HG03025 (cell line): ENCODE results near the gene ANKS1B.

Experiments
- ATAC-seq: cut with Tn5 transposase; IDR thresholded peaks from one replicate; pipeline ENCODE4 v1.9.1; 2021; ENCODE audit warnings: mild to moderate bottlenecking, moderate library complexity; ENCODE audit not compliant: unreplicated experiment, low FRiP score

ANKS1B gene

GRCh38 chr12:98918176-98918863 is 1066.4 kb downstream of the ANKS1B start:
- no peak for ATAC-seq

GRCh38 chr12:98916106-98916505 is 1068.6 kb downstream of the ANKS1B start:
- ATAC-seq, result no peak

DNA sequence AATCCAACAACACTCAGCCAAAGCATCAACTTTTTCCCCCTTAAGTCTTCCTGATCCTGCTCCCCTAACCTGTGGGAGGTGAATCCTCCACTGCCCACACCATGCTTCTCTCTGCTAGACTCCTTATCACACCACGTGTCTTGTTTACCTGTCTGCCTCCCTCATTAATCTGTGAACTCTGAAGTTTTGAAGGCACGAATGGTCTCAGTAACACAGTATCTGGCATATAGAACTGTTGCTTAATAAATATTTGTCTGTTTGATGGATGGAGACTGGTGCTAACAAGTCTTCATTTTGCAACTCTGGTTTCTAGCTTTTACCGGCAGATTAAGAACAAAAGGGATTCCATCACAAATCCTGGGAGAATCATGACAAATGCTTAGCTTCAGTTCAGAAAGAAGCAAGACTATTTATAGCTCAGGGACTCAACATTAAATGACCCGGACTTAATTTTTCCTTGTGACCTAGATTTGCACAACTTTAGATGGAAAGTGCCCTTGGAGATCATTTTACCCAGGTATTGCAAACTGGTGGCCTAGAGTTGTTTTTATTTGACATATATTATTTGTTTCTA is 1072.2 kb downstream of the ANKS1B start:
- ATAC-seq, result no peak

GRCh38 chr12:98911396-98911795 is 1073.3 kb downstream of the ANKS1B start:
- ATAC-seq, result no peak

DNA sequence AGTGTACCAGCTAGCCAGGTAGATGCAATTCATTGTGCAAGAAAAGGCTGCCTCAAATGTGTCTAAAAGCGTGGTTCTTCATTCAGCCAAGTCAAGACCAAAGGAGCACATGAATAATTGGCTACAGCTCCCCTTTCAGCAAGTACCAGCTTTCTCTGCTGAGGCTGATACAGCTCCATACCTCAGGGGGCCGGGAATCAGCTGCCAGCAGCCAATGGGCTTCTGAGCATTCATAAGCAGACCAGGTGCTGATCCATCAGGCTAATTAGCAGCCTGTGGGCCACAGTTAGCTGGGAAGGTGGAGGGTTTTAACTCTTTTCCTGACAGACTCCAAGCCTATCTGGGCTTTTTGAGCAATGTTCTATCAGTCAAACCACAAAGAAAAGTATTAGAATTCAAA is 1075.0 kb downstream of the ANKS1B start:
- ATAC-seq, result no peak

- no peak for ATAC-seq
These were observed 1075.9 kb downstream of the ANKS1B start for GRCh38 chr12:98908866-98909265.

GRCh38 chr12:98903875-98904274 is 1080.9 kb downstream of the ANKS1B start:
- ATAC-seq, result no peak

- no peak for ATAC-seq
These were observed 1083.5 kb downstream of the ANKS1B start for GRCh38 chr12:98901189-98901588.

DNA sequence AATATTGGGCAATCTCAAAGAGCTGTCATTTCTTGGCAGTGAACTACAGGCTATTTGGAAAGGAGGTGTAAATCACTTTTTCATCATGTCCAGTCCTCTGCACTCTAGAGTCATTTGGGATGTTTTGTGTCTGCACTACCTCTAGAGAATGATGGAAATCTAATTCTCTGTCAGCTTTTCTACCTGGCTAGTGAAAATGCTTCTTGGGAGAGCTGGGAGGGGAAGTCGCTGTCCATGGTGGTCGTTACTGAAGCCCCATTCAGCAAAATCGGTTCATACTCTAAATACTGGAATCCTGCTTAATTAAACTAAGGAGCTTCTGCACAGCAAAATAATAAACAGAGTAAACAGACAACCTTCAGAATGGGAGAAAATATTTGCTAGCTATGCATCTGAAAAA is 1087.8 kb downstream of the ANKS1B start:
- ATAC-seq, result no peak

DNA sequence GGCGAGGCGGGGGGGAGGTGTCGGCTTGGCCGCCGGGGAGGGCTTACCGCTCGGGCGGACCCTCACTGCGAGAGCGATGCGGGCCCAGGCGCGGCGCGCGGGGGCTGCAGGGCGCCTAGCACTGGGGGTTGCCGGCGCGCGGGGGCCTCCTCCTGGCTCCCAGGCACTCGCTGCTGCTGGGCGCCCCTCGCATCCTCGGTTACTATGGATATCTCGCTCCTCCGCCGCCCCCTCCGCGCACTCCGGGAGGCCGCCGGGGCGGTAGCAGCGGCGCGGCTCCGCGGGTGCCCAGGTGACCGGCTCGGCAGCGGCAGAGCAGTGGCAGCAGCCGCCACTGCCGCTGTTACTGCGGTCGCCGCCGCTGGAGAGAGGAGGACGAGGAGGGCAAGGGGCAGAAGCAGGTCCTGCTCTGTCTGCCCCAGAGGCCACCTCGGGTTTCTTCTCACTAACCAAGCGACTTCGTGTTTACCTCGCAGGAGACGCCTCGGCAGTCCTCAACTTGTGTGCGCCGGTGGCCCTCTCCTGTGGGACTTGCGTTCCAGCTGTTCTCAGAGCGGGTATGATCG is 1089.6 kb downstream of the ANKS1B start:
- ATAC-seq, result no peak

DNA sequence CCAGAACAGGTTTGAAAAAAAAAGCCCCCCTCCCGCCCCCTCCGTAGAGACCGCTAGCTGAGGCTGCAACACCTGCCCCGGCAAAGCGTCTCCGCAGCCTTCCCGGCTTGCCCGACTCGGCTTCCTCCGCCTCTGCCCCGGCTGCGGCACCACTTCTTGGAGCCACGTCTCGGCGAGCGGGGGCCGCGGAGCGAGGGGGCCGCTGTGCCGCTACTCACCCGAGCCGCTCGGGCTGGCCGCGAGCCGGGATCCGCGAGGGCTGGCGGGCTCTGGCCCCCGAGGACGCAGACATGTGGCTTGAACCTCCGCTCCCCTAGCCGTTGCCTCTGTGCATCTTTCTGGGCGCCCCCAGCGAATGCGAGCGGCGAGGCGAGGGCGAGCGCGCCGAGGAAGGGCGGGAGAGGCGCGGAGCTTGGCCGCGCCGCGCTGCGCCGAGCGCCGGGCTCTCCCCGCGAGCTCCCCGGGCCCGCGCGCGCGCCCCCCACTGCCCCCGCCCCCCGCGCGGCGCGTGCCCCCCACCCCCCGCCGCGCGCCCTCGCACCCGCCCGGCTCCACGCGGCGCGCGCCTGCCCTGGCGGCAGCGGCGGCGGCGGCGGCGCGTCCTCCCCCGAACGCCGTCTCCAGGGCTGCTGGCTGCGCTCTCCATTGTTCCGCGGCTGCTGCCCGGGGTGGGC is 1090.2 kb downstream of the ANKS1B start:
- no peak for ATAC-seq

GRCh38 chr12:98893675-98894411 is 1090.9 kb downstream of the ANKS1B start:
- no peak for ATAC-seq

GRCh38 chr12:98893126-98893674 is 1091.5 kb downstream of the ANKS1B start:
- ATAC-seq, result no peak

GRCh38 chr12:98885778-98886177 is 1099.0 kb downstream of the ANKS1B start:
- no peak for ATAC-seq

- ATAC-seq, result no peak
These were observed 1101.5 kb downstream of the ANKS1B start for GRCh38 chr12:98883231-98883630.

DNA sequence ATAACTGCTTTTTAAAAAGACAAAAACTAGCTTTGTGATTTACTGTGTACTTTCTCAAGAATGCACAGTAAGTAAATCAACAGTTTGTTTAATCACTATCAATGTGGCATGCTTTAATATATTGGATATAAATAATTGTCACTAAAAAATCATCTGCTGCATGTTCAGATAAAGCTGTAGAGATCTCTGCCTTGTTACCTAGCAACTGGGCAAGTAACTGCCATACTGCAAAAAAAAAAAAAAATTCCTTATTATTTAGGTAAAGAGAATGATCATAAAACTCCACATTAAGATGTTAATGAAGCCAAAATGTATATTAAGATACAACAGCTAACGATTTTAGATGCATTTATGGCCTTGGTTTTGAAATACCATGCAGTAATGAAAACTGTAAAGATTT is 1102.2 kb downstream of the ANKS1B start:
- no peak for ATAC-seq

- no peak for ATAC-seq
These were observed 1111.0 kb downstream of the ANKS1B start for GRCh38 chr12:98873776-98874175.

DNA sequence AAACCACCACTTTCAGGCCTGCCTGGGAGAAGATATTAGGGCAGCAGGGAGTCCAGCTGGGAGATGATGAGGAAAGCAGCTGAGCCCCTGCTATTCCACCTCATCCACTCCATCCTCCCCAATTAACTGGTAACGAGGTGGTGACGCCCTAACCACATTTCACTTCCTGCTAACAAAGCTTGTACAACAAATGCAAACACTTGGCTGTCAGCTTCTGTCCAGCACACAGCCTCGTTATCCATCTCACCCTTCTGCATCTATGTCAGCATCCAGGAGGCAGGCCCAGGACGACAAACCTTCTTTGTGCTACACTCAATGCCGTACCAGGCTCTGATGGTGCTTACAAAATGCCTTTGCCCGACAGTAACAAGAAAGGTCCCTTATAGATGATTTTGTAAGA is 1114.2 kb downstream of the ANKS1B start:
- no peak for ATAC-seq

- ATAC-seq, result no peak
These were observed 1114.7 kb downstream of the ANKS1B start for GRCh38 chr12:98869886-98870503.

GRCh38 chr12:98868538-98868937 is 1116.2 kb downstream of the ANKS1B start:
- no peak for ATAC-seq
